ENCODE data around the gene USP21. TPM values are rescaled to one million over a fixed set of nuclear protein-coding genes. Genes with fewer than 3 reads are reported as not detected.

Gene USP21
- total and polyA plus RNA-seq, 2 donors (not counting 3 experiments of a cell fraction or from before 2014, with no cell fraction given), result 19.7 to 29.2 TPM

DNA sequence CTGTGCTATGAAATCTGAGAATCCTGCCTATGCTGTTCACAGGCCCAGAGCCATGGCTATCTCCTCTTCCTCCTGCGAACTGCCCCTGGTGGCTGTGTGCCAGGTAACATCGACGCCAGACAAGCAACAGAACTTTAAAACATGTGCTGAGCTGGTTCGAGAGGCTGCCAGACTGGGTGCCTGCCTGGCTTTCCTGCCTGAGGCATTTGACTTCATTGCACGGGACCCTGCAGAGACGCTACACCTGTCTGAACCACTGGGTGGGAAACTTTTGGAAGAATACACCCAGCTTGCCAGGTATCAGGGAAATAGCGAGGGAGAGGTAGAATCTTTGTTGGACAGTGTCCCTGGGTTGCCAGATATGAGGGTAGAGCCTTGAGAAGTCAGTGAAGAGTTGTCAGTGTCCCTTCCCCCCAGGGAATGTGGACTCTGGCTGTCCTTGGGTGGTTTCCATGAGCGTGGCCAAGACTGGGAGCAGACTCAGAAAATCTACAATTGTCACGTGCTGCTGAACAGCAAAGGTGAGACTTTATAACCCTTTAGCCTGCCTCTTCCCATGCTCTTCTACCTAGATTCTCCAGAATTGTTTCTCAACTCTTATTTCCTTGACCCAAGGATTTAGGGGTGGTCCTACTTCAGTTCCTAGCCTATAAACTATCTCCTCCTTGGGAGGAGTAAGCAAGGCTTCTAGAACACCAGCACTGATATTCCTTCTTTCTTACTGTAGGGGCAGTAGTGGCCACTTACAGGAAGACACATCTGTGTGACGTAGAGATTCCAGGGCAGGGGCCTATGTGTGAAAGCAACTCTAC, 40.0 kb upstream of the USP21 start:
- intact Hi-C loops (cut with micrococcal nuclease), result loop anchor here (1.0 to 5.0 kb wide), 3 partner anchors 34 to 193 kb away; partner anchors contain the start of genes SDHC, UFC1 and USP21
- peaks cover 13 to 35% of the 10 kb centered on the region in 2 experiments for H3K36me3 ChIP-seq (ENCODE audit: control insufficient read depth in 2 of 2, extremely low read depth in 1 of 2, insufficient read depth in 2 of 2, low read length in 2 of 2)
- peak overlapping the region in 1 of 3 experiments; percentile 65 for H3K4me3 ChIP-seq (replicated peaks in 1 of 3; ENCODE audit: insufficient read depth in 1 of 3, low read depth in 1 of 3, low read length in 3 of 3)
- no peaks in the 10 kb centered on the region for H3K27me3 ChIP-seq (ENCODE audit: control insufficient read depth in 2 of 2, insufficient read depth in 2 of 2, low read length in 2 of 2)
- H3K9me3 ChIP-seq (replicated peaks; ENCODE audit: control insufficient read depth, insufficient read depth, low read length), result no peaks in the 10 kb centered on the region
- H3K4me1 ChIP-seq (ENCODE audit: control insufficient read depth, extremely low read depth, insufficient read depth, low read length), result peaks cover 30% of the 10 kb centered on the region
- H3K4me2 ChIP-seq (ENCODE audit: insufficient read depth, low read length), result peak overlapping the region; percentile 57
- peak overlapping the region; percentile 89 for H3K9ac ChIP-seq (replicated peaks; ENCODE audit: extremely low read depth, insufficient read depth, low read length)
- TF ChIP-seq POLR2AphosphoS5 (IDR thresholded peaks at IDR 0.05; ENCODE audit: insufficient read depth, low read depth, low read length) (peak; percentile 15), POLR2A (IDR thresholded peaks at IDR 0.05; ENCODE audit: low read depth, low read length) (no peak), GATA2 (IDR thresholded peaks at IDR 0.05; ENCODE audit: insufficient read depth, insufficient read length, low read depth, low read length) (no peak), EZH2 (IDR thresholded peaks at IDR 0.05; ENCODE audit: borderline replicate concordance, low read depth, low read length, severe bottlenecking) (no peak), MYC (IDR thresholded peaks at IDR 0.05; ENCODE audit: low read depth, low read length) (no peak), JUN (IDR thresholded peaks at IDR 0.05; ENCODE audit: borderline replicate concordance, insufficient read depth, insufficient read length, low read depth) (no peak), FOS (IDR thresholded peaks at IDR 0.05; ENCODE audit: borderline replicate concordance, insufficient read depth, low read length) (no peak)
- TF ChIP-seq, protein P1, sequence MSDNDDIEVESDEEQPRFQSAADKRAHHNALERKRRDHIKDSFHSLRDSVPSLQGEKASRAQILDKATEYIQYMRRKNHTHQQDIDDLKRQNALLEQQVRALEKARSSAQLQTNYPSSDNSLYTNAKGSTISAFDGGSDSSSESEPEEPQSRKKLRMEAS (IDR thresholded peaks at IDR 0.05; ENCODE audit: insufficient read depth, insufficient read length), result no peak
- TF ChIP-seq, protein P2, sequence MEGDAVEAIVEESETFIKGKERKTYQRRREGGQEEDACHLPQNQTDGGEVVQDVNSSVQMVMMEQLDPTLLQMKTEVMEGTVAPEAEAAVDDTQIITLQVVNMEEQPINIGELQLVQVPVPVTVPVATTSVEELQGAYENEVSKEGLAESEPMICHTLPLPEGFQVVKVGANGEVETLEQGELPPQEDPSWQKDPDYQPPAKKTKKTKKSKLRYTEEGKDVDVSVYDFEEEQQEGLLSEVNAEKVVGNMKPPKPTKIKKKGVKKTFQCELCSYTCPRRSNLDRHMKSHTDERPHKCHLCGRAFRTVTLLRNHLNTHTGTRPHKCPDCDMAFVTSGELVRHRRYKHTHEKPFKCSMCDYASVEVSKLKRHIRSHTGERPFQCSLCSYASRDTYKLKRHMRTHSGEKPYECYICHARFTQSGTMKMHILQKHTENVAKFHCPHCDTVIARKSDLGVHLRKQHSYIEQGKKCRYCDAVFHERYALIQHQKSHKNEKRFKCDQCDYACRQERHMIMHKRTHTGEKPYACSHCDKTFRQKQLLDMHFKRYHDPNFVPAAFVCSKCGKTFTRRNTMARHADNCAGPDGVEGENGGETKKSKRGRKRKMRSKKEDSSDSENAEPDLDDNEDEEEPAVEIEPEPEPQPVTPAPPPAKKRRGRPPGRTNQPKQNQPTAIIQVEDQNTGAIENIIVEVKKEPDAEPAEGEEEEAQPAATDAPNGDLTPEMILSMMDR (IDR thresholded peaks at IDR 0.05; ENCODE audit: extremely low read depth in 1 of 2, insufficient read depth in 1 of 2, low read depth in 1 of 2, low read length in 2 of 2), result peak; percentile 37 to 39
- dilution Hi-C loops (cut with MboI; ENCODE audit: extremely low pct_ligation_motif_present, low sequenced_read_pairs), result no loop called here
- FAIRE-seq (peak; percentile 56), DNase-seq (ENCODE audit: low read depth, low spot score) (peak; percentile 55)
- peaks cover 41% of the 10 kb centered on the region for H3K79me2 ChIP-seq (ENCODE audit: control insufficient read depth, insufficient read depth, low read length)
- H2AFZ ChIP-seq (ENCODE audit: low read depth, low read length), result no peak overlapping the region
- no peaks in the 10 kb centered on the region for H4K20me1 ChIP-seq (replicated peaks; ENCODE audit: control insufficient read depth, extremely low read depth, insufficient read depth, low read length)
- peak overlapping the region; percentile 66 for H3K27ac ChIP-seq (ENCODE audit: insufficient read depth, low read depth, low read length)
- BruUV-seq (replicated peaks), result no TSS peak
- ChIA-PET CTCF (interaction anchor here (1.1 to 1.9 kb wide), 3 partner anchors 13 to 263 kb away, joined by 3 to 4 read pairs (median 3); partner anchors contain the start of gene DEDD), POLR2A (no interaction called here)
- H3K9me1 ChIP-seq (replicated peaks; ENCODE audit: control insufficient read depth, extremely low read depth, insufficient read depth, low read length), result no peaks in the 10 kb centered on the region

All from endothelial cell of umbilical vein (primary cell).